ENCODE data around the gene SORCS2.

The SORCS2 gene

DNA sequence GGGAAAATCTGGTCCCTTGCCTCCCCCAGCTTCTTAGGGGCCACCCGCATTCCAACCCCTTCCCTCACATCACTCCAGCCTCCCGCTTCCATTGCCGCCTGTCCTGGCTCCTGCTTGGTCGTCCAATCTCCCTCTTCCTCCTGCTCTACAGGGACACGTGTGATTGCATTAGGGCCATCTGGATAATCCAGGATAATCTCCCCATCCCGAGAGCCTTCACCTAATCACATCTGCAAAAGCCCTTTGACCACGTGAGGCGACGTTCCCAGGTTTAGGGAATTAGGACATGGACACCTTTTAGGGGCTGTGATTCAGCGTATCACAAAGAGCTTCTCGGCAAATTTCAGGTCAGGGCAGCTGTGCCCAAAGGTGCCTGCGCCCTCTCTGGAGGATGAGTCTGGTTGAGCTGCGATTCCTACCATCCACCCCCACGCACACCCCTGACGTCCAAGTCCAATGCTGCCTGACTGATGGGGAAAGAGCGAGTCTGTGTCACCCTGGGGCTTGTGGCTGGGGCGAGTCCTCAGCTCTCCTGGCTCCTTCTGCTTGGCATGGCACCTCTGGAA, 137.8 kb downstream of the SORCS2 start:
- no peak for DNase-seq

- DNase-seq: no peak
Observed at GRCh38 chr4:7330811-7331681, 138.7 kb downstream of the SORCS2 start.

- DNase-seq: no peak
Observed at GRCh38 chr4:7331682-7332000, 139.3 kb downstream of the SORCS2 start.

- DNase-seq: no peak
Observed at GRCh38 chr4:7332216-7333023, 140.1 kb downstream of the SORCS2 start.

DNA sequence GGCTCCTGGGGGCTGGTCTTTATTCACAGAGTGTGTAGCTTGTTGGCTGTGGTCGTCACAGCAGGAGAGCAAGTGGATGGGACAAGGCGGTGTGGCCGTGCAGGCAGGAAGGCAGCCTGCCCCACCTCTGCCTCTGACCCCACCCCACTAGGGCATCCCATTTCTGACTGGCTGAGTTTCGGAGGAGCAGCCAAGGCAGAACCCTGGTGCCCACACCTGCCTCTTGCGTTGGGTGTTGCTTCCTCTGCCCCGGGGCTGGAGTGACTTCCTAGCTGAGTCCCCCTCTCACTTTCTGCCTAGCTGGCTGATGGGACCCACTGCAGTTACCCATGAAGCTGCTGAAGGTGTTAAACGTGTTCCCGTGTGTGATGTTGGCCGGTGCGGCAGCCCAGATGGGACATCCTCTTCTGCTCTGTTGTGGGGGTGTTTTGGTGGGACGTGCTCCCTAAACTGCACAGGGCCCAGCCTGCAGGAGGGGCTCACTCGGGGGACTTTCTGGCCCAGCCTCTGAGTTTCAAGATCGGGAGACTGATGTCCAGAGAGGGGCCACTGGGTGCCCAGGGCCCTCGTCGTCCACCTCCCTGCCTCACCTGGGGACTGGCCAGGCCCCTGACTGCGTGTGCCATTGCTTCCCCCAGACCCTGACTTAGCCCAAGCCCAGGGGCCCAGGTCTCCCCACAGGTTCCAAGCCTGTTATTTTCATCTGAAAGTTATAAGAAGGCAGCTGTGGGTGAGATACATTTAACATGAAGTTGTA, 140.9 kb downstream of the SORCS2 start:
- no peak for DNase-seq

- DNase-seq: no peak
Observed at GRCh38 chr4:7333801-7334421, 141.6 kb downstream of the SORCS2 start.

DNA sequence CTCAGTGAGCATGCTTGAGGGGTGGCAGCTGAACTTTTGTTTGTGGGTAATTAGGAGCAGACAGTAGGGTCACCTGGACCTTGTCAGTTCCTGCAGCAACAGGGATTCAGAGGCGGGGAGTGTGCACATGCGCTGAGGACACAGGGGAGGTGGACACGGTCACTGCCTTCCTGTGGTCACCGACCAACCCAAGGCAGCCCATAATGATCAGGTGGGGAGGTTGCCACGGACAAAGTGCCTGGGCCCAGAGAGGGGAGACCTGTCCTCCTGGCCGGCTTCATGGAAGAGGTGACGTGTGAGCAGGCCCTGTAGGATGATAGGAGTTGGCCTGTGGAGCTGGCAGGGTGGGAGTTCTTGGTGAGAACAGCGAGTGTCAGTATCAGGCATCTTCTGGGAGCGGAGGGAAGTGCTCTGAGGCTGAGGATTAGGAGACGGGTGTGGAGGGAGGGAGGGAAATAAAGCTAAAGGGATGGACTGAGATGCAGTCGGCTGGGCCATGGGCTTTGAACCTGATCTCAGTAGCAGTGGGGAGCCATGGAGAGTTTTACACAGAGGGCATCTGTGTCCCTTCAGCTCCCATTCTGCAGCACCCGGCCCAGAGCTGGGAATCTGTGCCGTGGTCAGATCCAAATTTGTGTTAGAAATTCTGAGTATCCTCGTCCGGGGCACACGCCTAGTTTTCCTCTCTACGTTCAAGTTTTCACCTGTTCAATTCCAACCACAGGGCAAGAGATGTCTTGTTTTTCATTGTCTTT, 142.4 kb downstream of the SORCS2 start:
- DNase-seq: no peak

GRCh38 chr4:7335344-7336066, 143.2 kb downstream of the SORCS2 start:
- DNase-seq: peak; percentile 60

- no peak for DNase-seq
Observed at GRCh38 chr4:7336067-7336569, 143.8 kb downstream of the SORCS2 start.

DNA sequence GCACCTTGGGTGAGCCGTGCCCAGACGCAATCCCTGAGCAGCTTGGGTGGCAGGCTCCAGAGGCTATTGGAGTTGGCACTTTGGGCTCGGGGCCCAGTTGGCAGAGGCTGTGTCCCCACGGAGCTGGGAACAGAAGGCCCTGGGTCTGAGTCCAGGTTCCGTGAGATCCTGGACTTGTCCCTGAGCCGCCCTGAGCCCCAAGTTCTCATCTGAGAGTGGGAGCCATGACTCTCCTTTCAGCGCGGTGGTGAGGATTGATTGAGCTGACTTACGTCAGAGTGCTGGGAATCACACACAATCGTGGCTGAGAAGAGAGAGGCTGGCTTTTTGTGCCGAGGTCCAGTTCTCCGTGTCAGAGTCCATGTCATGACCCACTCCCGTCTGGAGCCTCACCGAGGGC, 144.4 kb downstream of the SORCS2 start:
- DNase-seq: no peak

DNA sequence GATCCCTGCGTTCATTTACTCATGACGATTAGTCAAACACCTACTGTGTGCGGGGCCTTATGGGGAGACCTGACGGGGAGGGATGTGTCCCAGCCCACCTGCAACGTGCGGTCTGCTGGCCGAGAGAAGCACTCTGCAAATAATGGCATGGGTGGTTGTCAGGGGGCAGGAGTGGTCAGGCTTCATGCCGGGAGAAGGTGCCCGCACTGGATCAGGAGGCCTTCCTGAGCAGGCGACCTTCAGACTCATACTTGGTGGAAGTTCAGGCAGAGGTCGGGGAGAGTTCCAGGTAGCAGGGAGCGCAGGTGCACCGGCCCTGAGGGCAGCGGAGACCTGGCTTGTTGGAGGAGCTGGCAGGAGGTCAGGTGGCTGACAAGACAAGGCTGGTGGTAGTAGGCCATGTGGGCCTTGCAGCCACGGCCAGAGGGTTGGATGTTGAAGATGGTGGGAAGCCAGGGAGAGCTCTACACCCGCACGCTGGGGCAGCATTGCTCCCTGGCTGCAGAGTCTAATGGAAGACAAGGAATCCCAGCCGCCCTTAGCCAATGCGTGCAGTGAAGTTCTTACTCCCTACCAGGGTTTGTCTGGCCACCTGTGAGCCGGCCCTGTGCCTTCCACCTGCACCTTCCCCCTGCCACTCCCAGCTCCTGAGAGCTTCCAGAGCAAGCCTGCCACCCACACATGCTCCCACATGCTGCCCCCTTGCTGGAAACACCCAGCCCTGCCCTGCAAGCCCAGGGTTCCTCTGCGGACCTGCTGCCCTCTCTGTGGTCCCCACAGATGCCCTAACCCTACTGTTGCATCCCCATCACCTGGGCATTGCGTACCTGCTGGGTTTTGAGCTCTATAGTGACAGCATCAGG, 145.1 kb downstream of the SORCS2 start:
- DNase-seq: no peak

GRCh38 chr4:7338059-7338452, 145.7 kb downstream of the SORCS2 start:
- DNase-seq: no peak

DNA sequence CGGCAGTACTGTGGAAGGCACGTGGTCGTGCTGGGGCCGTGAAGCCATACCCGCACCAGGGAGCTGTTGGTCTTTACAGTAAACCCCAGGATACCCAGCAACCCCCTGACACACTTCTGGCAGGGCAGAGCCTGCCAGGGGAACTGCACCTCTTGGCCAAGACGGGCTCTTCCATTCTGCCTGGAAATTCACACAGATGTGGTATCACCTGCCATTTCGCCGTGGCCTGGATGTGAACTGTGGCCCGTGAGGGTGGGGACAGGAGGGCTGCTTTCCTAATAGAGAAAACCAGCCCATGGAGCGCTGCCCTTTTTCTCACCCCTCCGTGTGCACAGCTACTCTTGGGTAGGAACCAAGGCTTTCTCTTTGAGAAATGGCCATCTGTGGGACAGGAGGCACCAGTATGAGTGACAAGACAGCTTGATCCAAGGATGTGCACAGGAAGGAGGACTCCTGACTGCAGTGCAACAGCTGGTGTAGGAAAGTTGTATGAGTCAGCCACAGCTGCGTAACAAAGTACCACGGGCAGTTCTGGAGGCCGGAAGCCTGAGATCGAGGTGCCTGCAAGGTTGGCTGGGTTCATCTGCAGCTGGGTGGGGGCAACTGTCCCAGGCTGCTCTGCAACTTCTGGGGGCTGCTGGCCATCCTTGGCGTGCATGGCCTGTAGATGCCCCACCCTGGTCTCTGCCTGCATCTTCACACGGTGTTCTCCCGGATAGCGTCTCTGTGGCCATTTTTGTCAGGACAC, 146.7 kb downstream of the SORCS2 start:
- DNase-seq: no peak

GRCh38 chr4:7339751-7340552, 147.6 kb downstream of the SORCS2 start:
- no peak for DNase-seq

DNA sequence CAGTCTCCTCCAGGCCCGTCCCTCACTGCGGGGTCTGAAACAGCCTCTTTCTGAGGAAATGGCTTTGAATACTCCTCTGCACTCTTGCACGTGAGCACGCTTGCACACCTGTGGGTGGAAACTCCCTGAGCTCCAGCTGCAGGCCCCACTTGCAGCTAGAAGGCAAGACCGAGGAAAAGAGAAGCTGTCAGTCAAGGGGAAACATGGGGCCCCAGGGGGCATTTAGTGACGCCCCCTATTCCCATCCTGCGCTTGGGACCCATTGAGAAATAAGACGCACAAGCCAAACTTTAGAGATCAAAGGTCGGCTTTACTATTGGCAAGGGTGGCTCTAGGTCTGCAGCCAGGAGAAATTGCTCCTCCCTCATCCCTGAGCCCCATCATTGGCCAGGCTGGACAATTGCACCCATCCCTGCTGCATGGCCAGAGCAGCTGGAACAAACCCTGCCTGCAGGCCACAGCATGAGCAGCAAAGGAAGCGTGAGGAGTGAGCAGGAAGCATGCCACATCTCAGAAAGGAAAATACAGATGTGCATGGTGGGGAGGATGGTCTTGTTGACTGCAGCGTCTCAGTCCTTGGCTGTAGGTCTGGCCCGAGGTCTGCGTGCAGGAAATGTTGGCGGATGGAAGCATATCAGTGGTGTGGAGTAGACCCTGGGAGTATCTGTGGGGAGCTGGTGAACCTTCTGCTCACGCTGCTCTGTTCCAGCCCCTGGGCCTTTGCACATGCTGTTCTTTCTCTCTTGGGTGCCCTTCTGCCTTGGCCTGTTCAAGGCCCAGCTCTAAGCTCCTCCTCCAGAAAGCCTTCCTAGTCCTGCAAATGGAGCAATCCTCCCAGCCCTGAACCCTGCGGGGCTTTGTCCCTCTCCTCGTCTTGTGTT, 148.5 kb downstream of the SORCS2 start:
- DNase-seq: no peak

DNA sequence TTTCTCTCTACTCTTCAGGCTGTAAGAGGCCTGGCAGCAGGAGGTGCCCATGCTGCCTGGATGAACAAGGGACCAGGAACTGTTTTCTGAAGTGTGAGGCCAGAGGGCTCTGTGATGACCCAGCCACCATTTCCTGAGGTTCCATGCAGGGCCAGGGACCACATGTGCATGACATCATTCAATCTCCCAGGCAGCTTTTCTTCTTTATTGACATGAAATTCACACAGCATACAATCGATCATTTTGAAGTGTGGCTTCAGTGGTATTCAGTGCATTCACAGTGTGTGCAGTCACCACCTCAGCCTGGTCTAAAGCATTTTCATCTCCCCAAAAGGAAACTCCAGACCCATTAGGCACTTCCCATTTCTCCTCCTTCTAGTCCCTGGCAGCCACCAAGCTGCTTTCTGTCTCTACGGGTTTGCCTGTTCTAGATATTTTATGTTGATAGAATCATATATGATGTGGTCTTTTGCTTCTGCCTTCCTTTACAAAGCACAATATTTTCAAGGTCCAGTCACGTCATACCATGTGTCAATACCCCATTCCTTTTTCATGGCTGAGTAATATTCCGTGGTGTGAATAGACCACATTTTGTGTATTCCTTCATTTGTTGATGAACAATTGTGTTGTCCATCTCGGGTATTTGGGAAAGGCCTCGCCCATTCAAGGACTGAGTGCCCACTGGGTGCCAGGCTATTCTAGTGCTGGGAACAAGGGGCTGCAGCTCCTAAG, 149.3 kb downstream of the SORCS2 start:
- DNase-seq: no peak

Measured in left hindlimb (tissue), 1 donor.